Motor neuron (in vitro differentiated cells): ENCODE results near the gene ZNF808. TPM values are rescaled to one million over a fixed set of nuclear protein-coding genes. Genes with fewer than 3 reads are reported as not detected.

Experiments
- total RNA-seq, 8 experiments: library from RNA; unstranded; fragments of 300-600 nt; gene quantifications; 2 replicates each; pipeline versions ENCODE4 v1.2.3 to v1.2.4, GENCODE V29; 2022

The ZNF808 gene
- total RNA-seq, 8 experiments from 2014 or later = 10.9 to 19.7 (median 14.3) TPM

Other genes starting within 250 kb of the ZNF808 start
- gene ZNF480, start 230.5 kb upstream of the ZNF808 start, total RNA-seq = 10 to 100 TPM in 4 of 8 experiments, 1 to 10 TPM in 4; 6.7 to 17.7 (median 10.0) TPM
- 10 to 100 TPM in 5 of 8 experiments, 1 to 10 TPM in 3; 1.7 to 17.3 (median 13.3) TPM for gene ZNF610, start 191.4 kb upstream of the ZNF808 start, total RNA-seq
- gene ZNF880, start 157.7 kb upstream of the ZNF808 start, total RNA-seq = 10 to 100 TPM in 7 of 8 experiments, 1 to 10 TPM in 1; 8.2 to 40.1 (median 22.4) TPM
- gene ZNF528, start 129.8 kb upstream of the ZNF808 start, total RNA-seq = 10 to 100 TPM in 7 of 8 experiments, 1 to 10 TPM in 1; 6.8 to 61.4 (median 35.1) TPM
- under 1 TPM in 6 of 8 experiments, not detected in 2; 0.05 to 0.78 (median 0.22) TPM for gene ZNF534, start 98.5 kb upstream of the ZNF808 start, total RNA-seq
- 1 to 10 TPM in 2 of 8 experiments, under 1 TPM in 6; 0.11 to 7.5 (median 0.47) TPM for gene ZNF578, start 74.1 kb upstream of the ZNF808 start, total RNA-seq
- gene ZNF701, start 42.6 kb downstream of the ZNF808 start, total RNA-seq = 10 to 100 TPM in 2 of 8 experiments, 1 to 10 TPM in 6; 6.2 to 15.0 (median 9.5) TPM
- 100 to 1,000 TPM in 3 of 8 experiments, 10 to 100 TPM in 5; 27.7 to 163 (median 90.0) TPM for gene ZNF83, start 110.7 kb downstream of the ZNF808 start, total RNA-seq
- gene ZNF611, start 207.4 kb downstream of the ZNF808 start, total RNA-seq = 10 to 100 TPM in 4 of 8 experiments, 1 to 10 TPM in 4; 8.5 to 23.5 (median 10.1) TPM